Myocyte (in vitro differentiated cells): ENCODE results near the gene PDE4D. TPM values are rescaled to one million over a fixed set of nuclear protein-coding genes. Genes with fewer than 3 reads are reported as not detected.
"Not testable (repeated sequence)": the region's sequence is repeated elsewhere in the genome, so short reads cannot be mapped to it uniquely, and the experiment has no call there.

ENCODE experiments used
- DNase-seq: peaks from one replicate; pipeline ENCODE4 v3.0.0-alpha.2; 2012; ENCODE audit warnings: low read depth
- total RNA-seq: library from RNA; depleted of rRNA; stranded (reverse); fragments of >200 nt; gene quantifications from 2 replicates; pipeline ENCODE4 v1.2.3, GENCODE V29; 2014

PDE4D gene
- total RNA-seq, 1 donor from 2014 or later: 26.8 TPM

DNA sequence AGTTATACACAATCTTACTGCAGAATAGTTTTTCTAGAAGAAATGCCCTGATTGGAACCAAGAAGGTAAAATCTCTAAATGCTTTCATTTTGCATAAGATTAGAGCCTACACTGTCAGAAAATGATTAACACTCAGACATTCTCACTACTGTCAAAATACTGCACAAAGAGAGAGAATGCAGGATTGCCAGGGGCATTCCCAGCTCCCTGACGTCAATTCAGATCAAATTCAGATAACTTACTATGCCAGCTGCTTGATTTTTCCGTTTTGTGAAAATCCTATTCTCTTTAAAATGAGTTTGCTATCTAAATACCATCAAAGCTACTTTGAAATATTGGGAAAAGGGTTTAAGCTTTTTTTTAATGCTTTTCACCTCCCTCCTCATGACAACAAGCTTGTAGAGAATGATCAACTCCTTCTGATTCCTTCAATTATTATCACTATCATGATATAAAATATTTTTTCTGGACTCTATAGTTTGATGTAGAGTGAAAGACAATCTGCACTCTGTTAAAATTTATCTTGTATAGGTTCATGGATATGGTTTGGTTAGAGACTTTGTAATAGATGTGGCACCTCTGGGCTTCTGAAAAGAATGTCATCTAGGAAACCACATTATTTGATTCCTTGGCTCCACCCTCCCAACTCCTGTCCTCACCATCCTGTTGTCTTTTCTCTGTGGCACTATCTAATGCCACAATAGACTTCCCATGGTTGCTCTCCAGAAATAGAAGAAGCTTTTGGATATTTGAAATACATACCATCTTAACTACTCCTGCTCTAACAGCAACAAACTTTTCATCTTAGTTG lies 407.7 kb downstream of the PDE4D start:
- DNase-seq: peak; percentile 24

- DNase-seq: no peak
Observed at GRCh38 chr5:59485107-59485506, 408.4 kb downstream of the PDE4D start.

DNA sequence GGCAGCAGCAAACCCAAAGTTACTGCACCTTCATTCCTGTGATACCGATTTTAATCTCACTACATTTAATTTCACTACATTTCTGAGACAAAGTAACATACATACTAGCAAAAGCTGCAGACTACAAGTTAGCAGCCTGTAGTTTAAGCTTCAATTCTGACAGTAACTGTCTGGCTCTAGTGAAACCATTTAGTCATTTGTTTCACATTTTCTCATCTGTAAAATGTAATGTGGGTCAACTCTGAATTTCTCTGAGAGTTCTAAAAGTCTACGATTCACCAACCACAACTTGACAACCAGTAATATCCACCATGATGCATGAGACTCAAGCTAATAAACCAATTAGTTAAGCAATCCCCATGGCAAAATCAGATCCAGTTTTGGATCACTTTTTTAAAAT lies 408.9 kb downstream of the PDE4D start:
- no peak for DNase-seq

GRCh38 chr5:59483971-59484472 lies 409.5 kb downstream of the PDE4D start:
- DNase-seq: peak; percentile 47

- no peak for DNase-seq
Observed at GRCh38 chr5:59479086-59479485, 414.4 kb downstream of the PDE4D start.

- DNase-seq: no peak
Observed at GRCh38 chr5:59474324-59474723, 419.2 kb downstream of the PDE4D start.

DNA sequence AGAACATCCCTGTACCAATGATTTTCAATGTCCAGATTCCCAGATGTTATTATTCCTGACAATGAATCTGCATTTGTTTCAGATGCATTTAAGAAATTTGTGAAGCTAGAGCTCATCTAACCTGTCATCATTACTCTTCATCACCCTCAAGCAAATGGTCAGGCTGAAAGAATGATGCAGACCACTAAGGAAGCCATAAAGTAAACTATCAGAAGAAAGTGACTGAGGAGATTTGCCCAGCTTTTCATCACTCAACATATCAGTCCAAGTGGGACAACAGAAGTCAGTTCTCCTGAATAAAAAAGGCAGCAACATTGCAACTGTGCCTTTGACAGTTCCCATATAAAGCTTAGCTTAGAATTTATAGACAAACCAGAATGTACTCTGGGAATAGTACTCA lies 419.9 kb downstream of the PDE4D start:
- DNase-seq: no peak

DNA sequence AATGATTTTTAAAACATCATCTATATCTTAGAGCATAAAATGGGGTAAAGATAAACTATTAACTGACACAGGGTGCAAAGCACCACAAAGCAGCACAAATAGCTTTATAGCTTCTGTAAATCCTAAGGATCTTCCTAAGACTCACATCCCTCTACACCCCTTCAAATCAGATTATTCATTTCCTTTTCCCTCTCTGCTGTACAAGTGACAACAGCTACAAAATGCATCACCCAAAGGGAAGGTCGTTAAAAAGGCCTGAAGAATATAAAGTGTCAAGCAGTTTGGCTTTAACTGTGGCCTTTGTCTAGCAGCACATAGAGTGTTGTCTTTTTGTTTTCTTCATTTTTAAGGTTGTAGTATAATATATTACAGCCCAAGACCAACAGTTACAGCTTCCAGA lies 422.1 kb downstream of the PDE4D start:
- no peak for DNase-seq

- no peak for DNase-seq
Observed at GRCh38 chr5:59467969-59468368, 425.6 kb downstream of the PDE4D start.

DNA sequence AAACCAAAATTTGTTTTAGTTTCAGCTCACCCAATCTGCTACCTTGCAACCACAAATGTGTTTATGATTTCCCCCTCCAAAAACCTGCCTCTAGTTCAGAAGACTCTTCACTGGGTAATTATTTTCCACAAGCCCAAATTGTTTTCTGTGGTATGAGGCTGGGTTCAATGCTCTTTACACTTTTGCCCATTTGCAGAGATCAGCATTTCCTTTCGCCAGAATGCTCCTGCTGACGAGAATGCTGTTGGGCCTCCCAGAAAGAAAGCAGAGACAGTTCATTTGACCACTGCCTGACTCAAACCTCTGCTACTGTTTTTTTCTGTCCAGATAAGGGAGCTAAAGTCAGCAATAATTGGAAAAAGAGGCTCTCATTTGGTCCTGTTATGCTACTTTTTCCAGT lies 427.3 kb downstream of the PDE4D start:
- no peak for DNase-seq

- DNase-seq: no peak
Observed at GRCh38 chr5:59464969-59465368, 428.6 kb downstream of the PDE4D start.

- DNase-seq: not testable (repeated sequence)
Observed at GRCh38 chr5:59463618-59464166, 429.8 kb downstream of the PDE4D start.

GRCh38 chr5:59462956-59463355 lies 430.6 kb downstream of the PDE4D start:
- no peak for DNase-seq

GRCh38 chr5:59460368-59461153 lies 433.0 kb downstream of the PDE4D start:
- peak; percentile 17 for DNase-seq

DNA sequence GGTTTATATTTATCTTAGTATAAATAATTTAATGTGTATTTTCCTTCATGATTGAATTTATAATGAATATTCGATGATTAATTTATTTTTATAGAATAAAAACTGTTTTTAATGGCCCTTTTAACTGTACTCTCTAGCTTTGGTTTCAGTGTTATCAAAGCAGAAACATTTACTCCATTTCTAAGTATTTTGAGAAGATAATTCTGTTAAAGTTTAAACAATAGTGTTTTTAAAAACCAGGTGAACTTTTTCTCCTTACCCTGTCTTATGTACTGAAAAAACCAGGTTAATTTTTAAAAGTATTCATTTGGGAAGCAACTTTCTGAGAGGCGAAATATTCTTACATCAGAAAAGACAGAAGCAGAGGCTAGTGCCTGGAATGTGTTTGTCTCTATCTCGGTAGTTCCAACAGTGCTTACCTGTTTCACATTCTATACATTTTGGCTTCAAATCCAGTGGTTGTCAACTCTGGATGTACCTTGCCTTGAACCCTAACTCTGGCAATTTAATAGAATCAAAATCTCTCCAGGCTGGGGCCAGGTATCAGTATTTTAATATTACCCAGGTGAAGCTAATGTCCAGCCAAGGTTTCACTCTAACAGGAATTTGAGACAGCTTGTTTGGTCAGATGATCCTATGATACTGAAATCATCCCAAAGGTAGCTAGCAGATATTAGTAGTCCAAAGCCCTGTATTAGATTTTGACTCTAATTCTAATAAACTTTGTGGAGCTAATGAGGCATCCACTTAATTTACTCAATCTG lies 434.4 kb downstream of the PDE4D start:
- DNase-seq: no peak

DNA sequence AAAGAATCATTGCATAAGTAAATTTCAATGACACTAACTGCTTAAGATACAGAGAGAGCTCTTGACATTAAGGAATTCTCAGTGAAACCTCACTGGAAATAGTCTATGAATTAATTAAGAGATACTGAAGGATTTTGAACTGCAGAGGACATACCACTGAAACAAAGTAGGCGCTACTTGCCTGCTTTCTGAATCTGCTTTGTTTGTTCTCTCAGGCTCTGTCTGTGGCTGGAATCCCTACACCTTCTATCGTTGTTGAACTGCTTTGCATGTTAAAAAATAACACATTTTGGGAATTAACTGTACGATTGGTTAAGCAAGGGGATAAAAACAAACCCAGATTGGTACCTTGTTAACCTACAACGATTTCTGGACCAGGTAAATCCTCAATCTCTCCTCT lies 435.2 kb downstream of the PDE4D start:
- DNase-seq: no peak

GRCh38 chr5:59449905-59450644 lies 443.5 kb downstream of the PDE4D start:
- DNase-seq: no peak

- DNase-seq: no peak
Observed at GRCh38 chr5:59446356-59446755, 447.2 kb downstream of the PDE4D start.

- DNase-seq: no peak
Observed at GRCh38 chr5:59445741-59446140, 447.8 kb downstream of the PDE4D start.

DNA sequence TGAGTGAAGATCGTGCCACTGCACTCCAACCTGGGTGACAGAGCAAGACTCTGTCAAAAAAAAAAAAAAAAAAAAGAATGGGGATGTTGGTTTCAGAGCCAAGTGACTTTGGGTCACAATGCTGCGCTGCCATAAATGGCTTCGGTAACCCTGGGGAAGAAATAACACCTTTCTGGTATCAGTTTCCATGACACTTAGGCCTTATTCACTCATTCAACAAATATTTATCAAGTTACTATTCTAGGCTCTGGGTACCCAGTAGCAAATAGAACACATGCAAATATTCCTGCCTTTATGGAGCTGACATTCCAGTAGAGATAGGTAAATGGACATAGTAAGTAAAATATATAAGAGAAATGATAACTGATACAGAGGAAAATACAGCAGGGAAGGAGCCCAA lies 454.2 kb downstream of the PDE4D start:
- DNase-seq: no peak

DNA sequence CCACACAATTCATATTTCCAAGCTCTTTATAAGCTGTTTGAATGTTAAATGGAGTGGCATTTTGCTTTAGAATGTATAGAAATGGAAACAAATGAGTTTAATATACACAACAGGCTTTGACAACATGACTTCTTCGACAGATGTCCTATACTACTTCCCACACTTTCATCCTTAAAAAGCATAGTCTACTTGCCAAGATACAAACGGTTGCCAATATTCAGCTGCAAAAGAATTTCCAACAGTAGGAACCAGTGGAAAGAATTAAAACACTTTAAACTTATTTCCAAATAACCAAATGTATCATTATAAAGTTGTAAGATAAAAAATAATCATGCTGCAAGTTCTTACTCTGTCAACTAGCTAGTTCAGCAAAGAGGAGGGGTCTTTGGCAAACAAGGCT lies 456.4 kb downstream of the PDE4D start:
- no peak for DNase-seq
